ENCODE measurements around the gene SYCP2. TPM values are rescaled to one million over a fixed set of nuclear protein-coding genes. Genes with fewer than 3 reads are reported as not detected.
"Not testable (repeated sequence)": the region's sequence is repeated elsewhere in the genome, so short reads cannot be mapped to it uniquely, and the experiment has no call there.

SYCP2 gene
- total RNA-seq, 1 donor from 2014 or later, result 1.2 TPM

GRCh38 chr20:59863058-59863457 is 70.4 kb downstream of the SYCP2 start:
- DNase-seq (ENCODE audit: low read depth), result no peak
- H3K4me3 ChIP-seq (ENCODE audit: low read depth, low read length), result no peak overlapping the region
- TF ChIP-seq, protein P1, sequence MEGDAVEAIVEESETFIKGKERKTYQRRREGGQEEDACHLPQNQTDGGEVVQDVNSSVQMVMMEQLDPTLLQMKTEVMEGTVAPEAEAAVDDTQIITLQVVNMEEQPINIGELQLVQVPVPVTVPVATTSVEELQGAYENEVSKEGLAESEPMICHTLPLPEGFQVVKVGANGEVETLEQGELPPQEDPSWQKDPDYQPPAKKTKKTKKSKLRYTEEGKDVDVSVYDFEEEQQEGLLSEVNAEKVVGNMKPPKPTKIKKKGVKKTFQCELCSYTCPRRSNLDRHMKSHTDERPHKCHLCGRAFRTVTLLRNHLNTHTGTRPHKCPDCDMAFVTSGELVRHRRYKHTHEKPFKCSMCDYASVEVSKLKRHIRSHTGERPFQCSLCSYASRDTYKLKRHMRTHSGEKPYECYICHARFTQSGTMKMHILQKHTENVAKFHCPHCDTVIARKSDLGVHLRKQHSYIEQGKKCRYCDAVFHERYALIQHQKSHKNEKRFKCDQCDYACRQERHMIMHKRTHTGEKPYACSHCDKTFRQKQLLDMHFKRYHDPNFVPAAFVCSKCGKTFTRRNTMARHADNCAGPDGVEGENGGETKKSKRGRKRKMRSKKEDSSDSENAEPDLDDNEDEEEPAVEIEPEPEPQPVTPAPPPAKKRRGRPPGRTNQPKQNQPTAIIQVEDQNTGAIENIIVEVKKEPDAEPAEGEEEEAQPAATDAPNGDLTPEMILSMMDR (conservative IDR thresholded peaks at IDR 0.05; ENCODE audit: low read depth, low read length), result no peak

GRCh38 chr20:59861401-59861800 is 72.0 kb downstream of the SYCP2 start:
- no peak for DNase-seq (ENCODE audit: low read depth)
- H3K4me3 ChIP-seq (ENCODE audit: low read depth, low read length), result no peak overlapping the region
- TF ChIP-seq, protein P1 (conservative IDR thresholded peaks at IDR 0.05; ENCODE audit: low read depth, low read length), result no peak

GRCh38 chr20:59858425-59858824 is 75.0 kb downstream of the SYCP2 start:
- TF ChIP-seq, protein P1 (conservative IDR thresholded peaks at IDR 0.05; ENCODE audit: low read depth, low read length), result no peak
- DNase-seq (ENCODE audit: low read depth), result no peak

DNA sequence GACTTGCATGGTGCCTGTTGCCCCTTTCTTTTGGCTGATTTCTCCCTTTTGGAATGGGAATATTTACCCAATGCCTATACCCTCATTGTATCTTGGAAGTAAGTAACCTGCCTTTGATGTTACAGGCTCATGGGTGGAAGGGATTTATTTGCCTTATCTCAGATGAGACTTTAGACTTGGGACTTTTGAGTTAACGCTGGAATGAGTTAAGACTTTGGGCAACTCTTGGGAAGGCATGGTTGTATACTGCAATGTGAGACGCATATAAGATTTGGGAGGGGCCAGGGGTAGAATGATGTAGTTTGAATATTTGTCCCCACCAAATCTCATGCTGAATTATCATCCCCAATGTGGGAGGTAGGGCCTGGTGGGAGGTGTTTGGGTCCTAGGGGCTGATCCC is 75.5 kb downstream of the SYCP2 start:
- TF ChIP-seq, protein P1 (conservative IDR thresholded peaks at IDR 0.05; ENCODE audit: low read depth, low read length), result no peak
- no peak overlapping the region for H3K4me3 ChIP-seq (ENCODE audit: low read depth, low read length)
- DNase-seq (ENCODE audit: low read depth), result no peak

More at GRCh38 chr20:59858425-59858824, 75.0 kb downstream of the SYCP2 start:
- no peak overlapping the region for H3K4me3 ChIP-seq (ENCODE audit: low read depth, low read length)

DNA sequence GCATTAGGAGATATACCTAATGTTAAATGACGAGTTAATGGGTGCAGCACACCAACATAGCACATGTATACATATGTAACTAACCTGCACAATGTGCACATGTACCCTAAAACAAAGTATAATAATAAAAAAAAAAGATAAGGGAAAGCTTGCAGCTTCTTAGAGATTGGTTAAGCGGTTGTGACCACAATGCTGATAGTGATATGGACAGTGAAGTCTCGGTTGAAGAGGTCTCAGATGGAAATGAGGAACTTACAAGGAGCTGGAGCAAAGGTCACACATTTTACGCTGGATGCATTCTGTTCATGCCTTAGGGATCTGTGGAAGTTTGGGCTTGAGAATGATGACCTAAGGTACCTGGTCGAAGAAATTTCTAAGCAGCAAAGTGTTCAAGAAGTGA is 76.5 kb downstream of the SYCP2 start:
- DNase-seq (ENCODE audit: low read depth); H3K4me3 ChIP-seq (ENCODE audit: low read depth, low read length): not testable (repeated sequence)

DNA sequence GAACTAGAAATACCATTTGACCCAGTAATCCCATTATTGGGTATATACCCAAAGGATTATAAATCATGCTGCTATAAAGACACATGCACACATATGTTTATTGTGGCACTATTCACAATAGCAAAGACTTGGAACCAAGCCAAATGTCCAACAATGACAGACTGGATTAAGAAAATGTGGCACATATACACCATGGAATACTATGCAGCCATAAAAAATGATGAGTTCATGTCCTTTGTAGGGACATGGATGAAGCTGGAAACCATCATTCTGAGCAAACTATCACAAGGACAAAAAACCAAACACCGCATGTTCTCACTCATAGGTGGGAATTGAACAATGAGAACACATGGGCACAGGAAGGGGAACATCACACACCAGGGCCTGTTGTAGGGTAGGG is 76.9 kb downstream of the SYCP2 start:
- not testable (repeated sequence) for DNase-seq (ENCODE audit: low read depth); H3K4me3 ChIP-seq (ENCODE audit: low read depth, low read length)

GRCh38 chr20:59850018-59850641 is 83.3 kb downstream of the SYCP2 start:
- peak; percentile 13 for DNase-seq (ENCODE audit: low read depth)
- no peak overlapping the region for H3K4me3 ChIP-seq (ENCODE audit: low read depth, low read length)
- TF ChIP-seq, protein P1 (conservative IDR thresholded peaks at IDR 0.05; ENCODE audit: low read depth, low read length), result peak; percentile 58

- DNase-seq (ENCODE audit: low read depth), result no peak
- TF ChIP-seq, protein P1 (conservative IDR thresholded peaks at IDR 0.05; ENCODE audit: low read depth, low read length), result no peak
- no peak overlapping the region for H3K4me3 ChIP-seq (ENCODE audit: low read depth, low read length)
Measured at GRCh38 chr20:59848182-59848581, 85.3 kb downstream of the SYCP2 start.

Measured in epithelial cell of proximal tubule (primary cell).